Endothelial cell of umbilical vein (primary cell): ENCODE results near the gene HOXD3. TPM values are rescaled to one million over a fixed set of nuclear protein-coding genes. Genes with fewer than 3 reads are reported as not detected.

Experiments used
- BruUV-seq: library from RNA; stranded (reverse); fragments of 400-500 nt; replicated peaks from 2 replicates; lab custom pipeline; 2021; lab: Mats Ljungman, UMichigan
- CTCF ChIA-PET: fragments of 300-600, 350-600 bp; sonication (Branson Sonifier 250); formaldehyde crosslinking; loops from one replicate; lab custom pipeline; 2021; ENCODE audit warnings: antibody characterized with exemption, inconsistent platforms; lab: Charles Lee
- POLR2A ChIA-PET: fragments of 300-600, 350-600 bp; sonication (Branson Sonifier 250); formaldehyde crosslinking; loops from one replicate; lab custom pipeline; 2021; ENCODE audit warnings: antibody characterized with exemption, inconsistent platforms; lab: Charles Lee
- DNase-seq: peaks from one replicate; pipeline ENCODE4 v3.0.0-alpha.2; 2011; ENCODE audit warnings: low read depth, low spot score
- FAIRE-seq: peaks from 2 replicates; lab custom pipeline; 2011; peaks lifted over from hg19 to GRCh38; lab: Jason Lieb, UNC
- H2AFZ ChIP-seq: 2 replicates; pipeline ENCODE4 v1.6.0; 2012; ENCODE audit warnings: low read depth, low read length, control low read depth, inconsistent platforms
- H3K27ac ChIP-seq: 2 replicates; pipeline ENCODE4 v1.5.1; 2011; ENCODE audit warnings: low read depth, mild to moderate bottlenecking, control low read depth, low read length, moderate library complexity; ENCODE audit not compliant: insufficient read depth
- H3K27me3 ChIP-seq, 2 experiments: 2 replicates each; pipeline versions ENCODE4 v1.6.0 to v1.6.1; 2011; ENCODE audit warnings: low read length in 2 of 2, mixed read lengths in 1 of 2; ENCODE audit not compliant: control insufficient read depth in 2 of 2, insufficient read depth in 2 of 2
- H3K36me3 ChIP-seq, 2 experiments: 2 replicates in 1 of 2; 3 replicates in 1 of 2; pipeline ENCODE4 v1.5.1; 2011; ENCODE audit warnings: low read length in 2 of 2, mild to moderate bottlenecking in 1 of 2, moderate library complexity in 1 of 2; ENCODE audit not compliant: control insufficient read depth in 2 of 2, insufficient read depth in 2 of 2; ENCODE audit errors: extremely low read depth in 1 of 2
- H3K4me1 ChIP-seq: 3 replicates; pipeline ENCODE4 v1.5.1; 2011; ENCODE audit warnings: mild to moderate bottlenecking, low read length; ENCODE audit not compliant: control insufficient read depth, insufficient read depth; ENCODE audit errors: extremely low read depth
- H3K4me2 ChIP-seq: 2 replicates; pipeline ENCODE4 v1.6.1; 2011; ENCODE audit warnings: low read length, control low read depth, mixed read lengths; ENCODE audit not compliant: insufficient read depth
- H3K4me3 ChIP-seq, 3 experiments: fragments of 200-600 bp in 1 of 3; sonication (generic), shearing (Covaris generic) in 1 of 3; replicated peaks in 1 of 3; 2 replicates each; pipeline ENCODE4 v1.5.1; 2011 to 2016; ENCODE audit warnings: control low read depth in 3 of 3, low read length in 3 of 3, mild to moderate bottlenecking in 2 of 3, inconsistent platforms in 1 of 3, low read depth in 1 of 3, moderate library complexity in 1 of 3; ENCODE audit not compliant: insufficient read depth in 1 of 3
- H3K79me2 ChIP-seq: 2 replicates; pipeline ENCODE4 v1.6.0; 2012; ENCODE audit warnings: low read length, inconsistent platforms; ENCODE audit not compliant: control insufficient read depth, insufficient read depth
- H3K9ac ChIP-seq: replicated peaks from 2 replicates; pipeline ENCODE3; 2011; ENCODE audit warnings: low read length, control low read depth; ENCODE audit not compliant: insufficient read depth; ENCODE audit errors: extremely low read depth
- H3K9me1 ChIP-seq: replicated peaks from 3 replicates; pipeline ENCODE4 v1.6.0; 2011; ENCODE audit warnings: mild to moderate bottlenecking, low read length; ENCODE audit not compliant: control insufficient read depth, insufficient read depth; ENCODE audit errors: extremely low read depth
- H3K9me3 ChIP-seq: replicated peaks from 2 replicates; pipeline ENCODE4 v1.5.1; 2012; ENCODE audit warnings: low read length, inconsistent platforms; ENCODE audit not compliant: control insufficient read depth, insufficient read depth
- H4K20me1 ChIP-seq: replicated peaks from 2 replicates; pipeline ENCODE3; 2011; ENCODE audit warnings: mild to moderate bottlenecking, low read length; ENCODE audit not compliant: control insufficient read depth, insufficient read depth; ENCODE audit errors: extremely low read depth
- EZH2 ChIP-seq: IDR thresholded peaks from 2 replicates; pipeline ENCODE4 v1.6.1; 2012; ENCODE audit warnings: borderline replicate concordance, low read depth, mild to moderate bottlenecking, moderate library complexity, low read length, inconsistent platforms; ENCODE audit not compliant: severe bottlenecking
- FOS ChIP-seq: IDR thresholded peaks from 2 replicates; pipeline ENCODE4 v1.6.1; 2011; ENCODE audit warnings: mild to moderate bottlenecking, low read length, moderate library complexity, borderline replicate concordance; ENCODE audit not compliant: insufficient read depth
- GATA2 ChIP-seq: IDR thresholded peaks from 2 replicates; pipeline ENCODE4 v1.7.0; 2011; ENCODE audit warnings: low read depth, mild to moderate bottlenecking, moderate library complexity, mixed read lengths, low read length; ENCODE audit not compliant: insufficient read length, insufficient read depth
- JUN ChIP-seq: IDR thresholded peaks from 2 replicates; pipeline ENCODE4 v1.6.1; 2011; ENCODE audit warnings: borderline replicate concordance, low read depth; ENCODE audit not compliant: insufficient read length, insufficient read depth
- MYC ChIP-seq: IDR thresholded peaks from one replicate; pipeline ENCODE4 v1.6.1; 2011; ENCODE audit warnings: mild to moderate bottlenecking, low read depth, low read length
- POLR2A ChIP-seq: IDR thresholded peaks from 2 replicates; pipeline ENCODE4 v1.6.1; 2012; ENCODE audit warnings: low read depth, mild to moderate bottlenecking, control low read depth, low read length
- POLR2AphosphoS5 ChIP-seq: IDR thresholded peaks from 2 replicates; pipeline ENCODE4 v1.6.1; 2012; ENCODE audit warnings: low read depth, mild to moderate bottlenecking, control low read depth, low read length, moderate library complexity; ENCODE audit not compliant: insufficient read depth
- dilution Hi-C: fragments of 300-500 bp; cut with MboI; formaldehyde crosslinking; loops from one replicate; pipeline ENCODE4 v1.15.0; 2019; ENCODE audit warnings: low sequenced_read_pairs; ENCODE audit not compliant: extremely low pct_ligation_motif_present
- intact Hi-C: fragments of 100-400 bp; cut with micrococcal nuclease; formaldehyde crosslinking; loops from one replicate; pipeline ENCODE4 v1.10.0; 2022
- polyA plus RNA-seq, 4 experiments: library from polyadenylated mRNA; depleted of rRNA in 3 of 4; stranded (reverse) in 3 of 4; unstranded in 1 of 4; fragments of >200 nt; gene quantifications; 2 replicates each; pipeline versions ENCODE4 v1.2.1 to v1.2.3, GENCODE V29; 2011 to 2012; ENCODE audit warnings: missing spikeins in 1 of 4
- total RNA-seq: library from RNA; stranded (reverse); gene quantifications from 2 replicates; pipeline ENCODE4 v1.2.3, GENCODE V29; 2021
- TF ChIP-seq, protein P1 (sequence below): IDR thresholded peaks from 2 replicates; pipeline ENCODE4 v1.6.1; 2011; ENCODE audit not compliant: insufficient read depth, insufficient read length
- TF ChIP-seq, protein P2 (sequence below), 2 donors: IDR thresholded peaks; 1 replicate in 1 of 2; 2 replicates in 1 of 2; pipeline ENCODE4 v1.5.1; 2011; ENCODE audit warnings: low read length in 2 of 2, mild to moderate bottlenecking in 2 of 2, moderate library complexity in 2 of 2, control low read depth in 1 of 2, inconsistent platforms in 1 of 2, low read depth in 1 of 2; ENCODE audit not compliant: insufficient read depth in 1 of 2; ENCODE audit errors: extremely low read depth in 1 of 2

The HOXD3 gene
- total and polyA plus RNA-seq, 2 donors (not counting 3 experiments of a cell fraction or from before 2014, with no cell fraction given), result 2.9 to 20.9 TPM

- Histone ChIP-seq H3K36me3 (no peaks in the 10 kb centered on the region), H3K4me1 (peaks cover 3% of the 10 kb centered on the region), H3K4me2 (no peak overlapping the region), H4K20me1 (no peaks in the 10 kb centered on the region), H3K4me3 (no peak overlapping the region), H3K9me3 (no peaks in the 10 kb centered on the region), H3K9me1 (no peaks in the 10 kb centered on the region), H2AFZ (no peak overlapping the region), H3K27me3 (peaks cover 0 to 7% of the 10 kb centered on the region in 2 experiments), H3K79me2 (no peaks in the 10 kb centered on the region), H3K9ac (no peak overlapping the region), H3K27ac (no peak overlapping the region)
- ChIA-PET CTCF (interaction anchor here (0.6 to 2.5 kb wide), 6 partner anchors 9 to 385 kb away, joined by 3 to 12 read pairs (median 3); no protein-coding TSS in a partner anchor), POLR2A (no interaction called here)
- FAIRE-seq (no peak), DNase-seq (no peak)
- TF ChIP-seq EZH2 (no peak), JUN (no peak), POLR2A (no peak), GATA2 (no peak), POLR2AphosphoS5 (no peak), MYC (no peak), FOS (no peak)
- TF ChIP-seq, protein P1, sequence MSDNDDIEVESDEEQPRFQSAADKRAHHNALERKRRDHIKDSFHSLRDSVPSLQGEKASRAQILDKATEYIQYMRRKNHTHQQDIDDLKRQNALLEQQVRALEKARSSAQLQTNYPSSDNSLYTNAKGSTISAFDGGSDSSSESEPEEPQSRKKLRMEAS, result no peak
- TF ChIP-seq, protein P2, sequence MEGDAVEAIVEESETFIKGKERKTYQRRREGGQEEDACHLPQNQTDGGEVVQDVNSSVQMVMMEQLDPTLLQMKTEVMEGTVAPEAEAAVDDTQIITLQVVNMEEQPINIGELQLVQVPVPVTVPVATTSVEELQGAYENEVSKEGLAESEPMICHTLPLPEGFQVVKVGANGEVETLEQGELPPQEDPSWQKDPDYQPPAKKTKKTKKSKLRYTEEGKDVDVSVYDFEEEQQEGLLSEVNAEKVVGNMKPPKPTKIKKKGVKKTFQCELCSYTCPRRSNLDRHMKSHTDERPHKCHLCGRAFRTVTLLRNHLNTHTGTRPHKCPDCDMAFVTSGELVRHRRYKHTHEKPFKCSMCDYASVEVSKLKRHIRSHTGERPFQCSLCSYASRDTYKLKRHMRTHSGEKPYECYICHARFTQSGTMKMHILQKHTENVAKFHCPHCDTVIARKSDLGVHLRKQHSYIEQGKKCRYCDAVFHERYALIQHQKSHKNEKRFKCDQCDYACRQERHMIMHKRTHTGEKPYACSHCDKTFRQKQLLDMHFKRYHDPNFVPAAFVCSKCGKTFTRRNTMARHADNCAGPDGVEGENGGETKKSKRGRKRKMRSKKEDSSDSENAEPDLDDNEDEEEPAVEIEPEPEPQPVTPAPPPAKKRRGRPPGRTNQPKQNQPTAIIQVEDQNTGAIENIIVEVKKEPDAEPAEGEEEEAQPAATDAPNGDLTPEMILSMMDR (IDR thresholded peaks at IDR 0.05; ENCODE audit: extremely low read depth in 1 of 2, insufficient read depth in 1 of 2, low read depth in 1 of 2, low read length in 2 of 2), result no peak
- dilution Hi-C loops (no loop called here), intact Hi-C loops (no loop called here)
- BruUV-seq, result no TSS peak
Observed at GRCh38 chr2:176169711-176170110, 12.6 kb downstream of the HOXD3 start.
